SK-MEL-5 (cell line): Measurements from ENCODE around the gene FEN1. TPM values are rescaled to one million over a fixed set of nuclear protein-coding genes. Genes with fewer than 3 reads are reported as not detected.

Experiments used
- DNase-seq: peaks from one replicate; pipeline ENCODE4 v3.0.0-alpha.2; 2016; ENCODE audit warnings: low read depth, low spot score
- in situ Hi-C: cut with HindIII; loops from 2 replicates; pipeline ENCODE4 v1.10.0; 2016; ENCODE audit warnings: low sequenced_read_pairs, high pct_unique_total_duplicates, low pct_unique_long_range_greater_than_20kb
- total RNA-seq: library from RNA; depleted of rRNA; stranded (reverse); fragments of >200 nt; shearing (Covaris generic); gene quantifications from 2 replicates; pipeline ENCODE4 v1.2.3, GENCODE V29; 2014

Gene FEN1
- total RNA-seq, 1 experiment from 2014 or later = 65.8 TPM

DNA sequence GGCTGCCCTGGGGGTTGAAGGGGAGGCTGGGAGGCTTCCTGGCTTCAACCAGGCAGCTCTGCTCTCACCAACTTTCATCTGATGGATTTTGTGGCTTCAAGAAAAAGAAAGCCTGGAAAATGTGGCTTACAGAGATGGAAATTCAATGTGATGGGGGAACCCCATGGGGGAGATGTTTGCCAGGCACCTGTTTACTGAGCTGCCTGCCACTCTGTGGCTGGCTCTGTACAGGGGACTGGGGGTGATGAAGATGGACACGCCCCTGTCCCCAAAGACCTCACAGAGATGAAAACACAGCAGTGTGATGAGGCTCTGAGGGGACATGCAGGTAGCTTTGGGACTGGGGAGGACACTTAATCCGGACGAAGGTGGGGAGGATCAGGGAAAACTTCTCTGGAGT lies 10.4 kb upstream of the FEN1 start:
- DNase-seq = no peak
- in situ Hi-C loops = no loop called here

DNA sequence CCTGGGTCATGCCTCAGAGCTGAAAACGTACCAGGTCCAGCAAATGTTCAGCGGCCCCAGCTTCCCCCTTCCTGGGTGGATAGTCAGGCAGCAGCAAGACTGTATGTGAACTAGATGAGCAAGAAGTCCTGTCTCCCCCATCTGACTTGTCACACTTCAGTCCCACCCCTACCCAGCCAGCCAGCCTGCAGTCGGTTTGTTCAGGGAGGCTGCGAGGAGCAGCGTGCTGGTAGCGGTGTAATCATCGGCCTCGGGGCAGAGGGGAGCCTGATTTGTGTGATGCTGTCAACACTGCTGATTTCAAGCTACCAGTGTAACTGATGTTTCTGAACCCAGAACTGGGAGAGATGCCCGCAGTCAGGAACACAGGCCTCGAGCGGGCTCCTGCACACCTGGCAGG lies 9.9 kb upstream of the FEN1 start:
- in situ Hi-C loops = no loop called here
- no peak for DNase-seq

DNA sequence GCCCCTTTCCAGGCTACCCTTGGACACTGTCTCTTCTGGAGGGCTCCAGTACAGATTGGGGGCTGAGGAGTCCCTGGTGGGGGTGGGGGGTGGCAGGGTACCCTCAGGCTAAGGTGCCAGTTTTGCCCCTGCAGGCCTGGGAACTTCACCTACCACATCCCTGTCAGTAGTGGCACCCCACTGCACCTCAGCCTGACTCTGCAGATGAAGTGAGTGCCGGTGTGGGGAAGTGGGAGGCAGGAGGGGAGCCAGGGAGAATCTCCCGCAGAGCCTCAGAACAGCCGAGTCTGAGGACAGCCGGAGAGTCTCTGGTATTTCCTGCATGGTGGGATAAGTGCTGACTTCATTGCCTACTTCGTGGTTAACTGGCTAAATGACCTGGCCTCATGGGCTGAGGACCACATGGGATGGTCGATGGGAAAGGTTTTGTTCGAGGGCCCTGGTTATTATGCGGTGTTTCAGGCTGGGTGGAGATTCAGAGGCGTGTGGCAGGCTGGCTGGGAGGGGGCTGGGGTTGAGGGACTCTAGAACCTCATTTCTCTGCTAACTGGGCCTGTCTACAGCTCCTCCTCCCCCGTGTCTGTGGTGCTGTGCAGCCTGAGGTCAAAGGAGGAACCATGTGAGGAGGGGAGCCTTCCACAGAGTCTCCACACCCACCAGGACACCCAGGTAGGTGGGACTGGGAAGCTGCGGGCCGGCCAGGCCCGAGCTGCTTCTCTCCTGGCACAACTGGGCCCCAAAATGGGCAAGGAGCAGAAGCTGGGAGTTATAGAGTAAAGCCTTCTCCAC lies 8.8 kb upstream of the FEN1 start:
- no peak for DNase-seq
- in situ Hi-C loops = no loop called here

DNA sequence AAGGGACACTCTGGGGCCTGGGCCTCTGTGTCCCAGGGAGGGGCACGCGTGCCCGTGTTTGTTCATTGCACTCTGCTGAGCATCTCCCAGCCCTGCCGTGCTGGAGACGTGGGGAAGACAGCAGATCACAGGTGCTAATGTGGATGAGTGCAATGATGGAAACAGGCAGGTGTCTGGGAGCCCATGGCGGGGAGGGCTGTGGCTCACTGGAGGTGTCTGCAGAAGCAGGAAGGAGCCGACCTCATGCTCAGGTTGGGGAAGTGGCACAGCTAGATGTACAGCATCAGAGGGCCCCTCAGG lies 8.3 kb upstream of the FEN1 start:
- no peak for DNase-seq
- in situ Hi-C loops = no loop called here

DNA sequence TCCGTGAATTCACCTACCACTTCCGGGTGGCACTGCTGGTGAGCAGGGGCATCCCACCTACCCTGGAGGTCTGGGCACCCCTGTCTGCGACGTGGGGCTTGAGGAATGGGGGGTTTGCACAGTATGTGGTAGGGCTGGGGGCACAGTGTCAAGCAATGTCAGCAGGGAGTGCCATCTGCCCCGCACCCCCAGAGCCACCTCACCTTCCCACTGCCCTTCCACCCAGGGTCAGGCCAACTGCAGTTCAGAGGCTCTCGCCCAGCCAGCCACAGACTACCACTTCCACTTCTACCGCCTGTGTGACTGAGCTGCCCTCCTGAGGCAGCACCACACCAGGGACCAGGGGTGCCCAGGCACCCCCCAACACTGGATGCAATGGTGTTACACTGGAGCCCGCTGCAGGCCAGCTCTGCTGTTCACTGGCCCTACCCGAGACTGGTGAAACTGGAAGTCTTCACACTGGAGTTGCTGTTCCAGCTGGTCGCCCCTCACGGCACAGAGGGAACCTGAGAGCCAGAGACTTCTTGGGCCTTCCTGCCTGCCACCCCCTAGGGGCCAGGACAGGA lies 6.8 kb upstream of the FEN1 start:
- in situ Hi-C loops = no loop called here
- DNase-seq = no peak

DNA sequence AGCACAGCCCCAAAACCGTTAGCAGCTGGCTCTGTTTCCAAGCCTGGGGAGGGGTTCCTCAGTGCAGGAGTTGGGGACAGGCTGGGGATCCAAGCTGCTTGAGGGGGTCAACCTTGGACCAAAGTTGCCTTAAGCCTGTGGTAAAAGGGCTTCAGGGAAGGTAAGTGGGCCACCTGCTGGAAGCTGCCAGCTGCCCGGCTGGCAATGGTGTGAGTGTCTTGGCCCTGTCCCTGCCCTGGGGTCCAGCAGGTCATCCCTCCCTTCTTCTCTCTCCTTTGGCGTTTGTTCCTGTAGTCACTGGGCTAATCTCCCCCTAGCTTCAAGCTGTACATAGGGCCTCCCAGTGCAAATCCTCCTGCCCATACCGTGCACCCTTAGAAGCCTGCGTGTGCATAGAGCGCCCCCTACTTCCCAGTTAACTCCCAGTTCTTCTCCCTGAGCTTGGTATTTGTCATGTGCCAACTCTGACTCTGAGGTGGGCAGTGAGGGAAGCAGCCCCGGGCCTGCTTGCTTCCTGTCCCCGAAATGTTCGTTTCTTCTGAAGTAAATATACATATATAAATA lies 4.7 kb upstream of the FEN1 start:
- in situ Hi-C loops = no loop called here
- peak; percentile 81 for DNase-seq

DNA sequence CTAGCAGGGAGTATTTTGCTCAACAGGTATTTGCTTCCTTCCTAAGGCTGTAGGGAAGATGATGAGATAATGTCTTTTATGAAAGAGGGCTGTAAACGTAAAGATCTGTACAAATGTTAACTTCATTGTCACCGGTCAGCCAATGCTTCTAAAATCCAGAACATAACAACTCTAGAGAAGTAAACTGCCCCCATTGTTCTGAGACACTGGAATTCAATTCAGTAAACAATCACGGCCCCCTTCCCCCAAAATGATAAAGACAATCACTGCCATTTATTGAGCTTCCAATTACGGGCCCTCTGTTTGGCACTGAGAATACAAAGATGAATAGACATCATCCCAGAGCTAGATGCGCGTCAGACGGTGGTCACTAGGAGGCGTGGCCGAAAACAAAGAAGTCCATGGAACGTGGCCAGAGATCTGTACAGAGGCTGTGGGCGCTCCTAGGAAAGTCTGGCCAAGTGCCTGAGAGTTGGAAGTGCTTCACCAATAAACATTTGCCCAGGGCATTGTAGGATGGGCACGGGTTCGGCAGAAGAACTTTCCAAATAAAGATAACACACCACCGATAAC lies 888 bp upstream of the FEN1 start:
- peak; percentile 98 for DNase-seq
- in situ Hi-C loops = no loop called here

DNA sequence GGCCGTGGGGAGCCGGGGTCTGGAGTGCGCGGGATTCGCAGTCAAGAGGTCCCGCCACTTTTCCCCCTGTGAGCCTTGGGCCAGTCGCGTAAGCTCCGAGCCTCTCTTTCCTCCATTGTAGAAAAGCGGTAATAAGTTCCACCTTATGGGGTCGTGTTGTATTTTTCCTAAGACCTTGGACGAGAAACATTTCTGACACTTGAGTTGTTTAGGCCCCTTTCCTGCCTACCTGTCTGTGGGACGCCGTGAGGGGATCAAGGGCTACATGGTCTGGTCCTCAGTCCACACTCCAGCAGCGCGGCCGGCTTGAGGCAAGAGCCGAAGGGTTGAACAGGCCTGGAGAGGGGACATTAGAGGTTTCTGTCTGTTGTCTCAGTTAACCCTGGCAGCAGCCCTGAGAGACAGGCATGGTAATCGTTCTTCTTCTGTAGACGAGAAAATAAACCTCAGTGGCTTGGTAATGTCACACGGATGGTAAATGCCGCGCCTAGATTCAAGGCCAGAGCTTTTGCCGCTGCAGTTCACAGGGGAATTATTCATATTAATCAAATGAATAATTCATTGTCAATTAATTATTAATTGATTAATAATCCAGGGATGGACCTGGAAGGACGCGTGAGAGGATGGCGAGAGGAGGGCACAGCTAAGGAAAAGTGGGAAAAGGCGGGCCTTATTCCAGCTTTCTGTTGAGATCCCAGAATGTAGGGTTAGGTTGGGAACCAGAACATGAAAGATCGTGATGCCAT lies 545 bp downstream of the FEN1 start:
- no peak for DNase-seq
- in situ Hi-C loops = no loop called here

DNA sequence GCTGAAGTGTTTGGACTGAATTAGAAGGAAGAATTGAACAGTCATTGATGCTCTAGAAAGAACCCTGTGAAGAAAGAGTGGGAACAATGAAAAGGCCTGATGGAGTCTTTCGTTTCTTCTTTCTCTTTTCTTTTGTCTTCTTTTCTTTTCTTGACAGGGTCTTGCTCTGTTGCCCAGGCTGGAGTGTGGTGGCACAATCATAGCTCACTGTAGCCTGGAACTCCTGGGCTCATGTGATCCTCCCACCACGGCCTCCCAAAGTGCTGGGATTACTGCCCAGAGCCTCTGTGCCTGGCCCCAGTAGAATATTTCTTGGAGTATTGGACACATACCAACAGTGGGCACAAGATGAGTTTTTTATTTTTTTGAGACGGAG lies 1.1 kb downstream of the FEN1 start:
- in situ Hi-C loops = no loop called here
- DNase-seq = no peak

DNA sequence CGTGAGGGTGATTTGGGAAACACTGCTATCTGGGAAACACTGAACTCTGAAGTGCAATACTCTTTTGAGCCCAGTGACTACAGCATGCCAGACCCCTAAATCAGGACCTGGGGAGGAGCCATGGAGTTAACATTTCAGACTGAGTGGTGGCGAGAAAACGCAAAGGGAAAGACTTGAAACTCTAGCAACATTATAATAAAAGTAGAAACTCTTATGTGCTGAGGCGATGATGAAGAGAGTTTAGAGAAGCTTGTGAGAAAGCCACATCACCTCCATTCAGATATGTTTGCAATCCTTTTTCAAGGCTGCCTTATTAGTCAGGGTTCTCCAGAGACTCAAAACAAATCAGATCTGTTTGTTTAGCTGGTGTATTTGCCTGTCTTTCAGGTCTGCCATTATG lies 1.9 kb downstream of the FEN1 start:
- in situ Hi-C loops = no loop called here
- DNase-seq = no peak

DNA sequence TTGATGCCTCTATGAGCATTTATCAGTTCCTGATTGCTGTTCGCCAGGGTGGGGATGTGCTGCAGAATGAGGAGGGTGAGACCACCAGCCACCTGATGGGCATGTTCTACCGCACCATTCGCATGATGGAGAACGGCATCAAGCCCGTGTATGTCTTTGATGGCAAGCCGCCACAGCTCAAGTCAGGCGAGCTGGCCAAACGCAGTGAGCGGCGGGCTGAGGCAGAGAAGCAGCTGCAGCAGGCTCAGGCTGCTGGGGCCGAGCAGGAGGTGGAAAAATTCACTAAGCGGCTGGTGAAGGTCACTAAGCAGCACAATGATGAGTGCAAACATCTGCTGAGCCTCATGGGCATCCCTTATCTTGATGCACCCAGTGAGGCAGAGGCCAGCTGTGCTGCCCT lies 2.7 kb downstream of the FEN1 start:
- no peak for DNase-seq
- in situ Hi-C loops = no loop called here

DNA sequence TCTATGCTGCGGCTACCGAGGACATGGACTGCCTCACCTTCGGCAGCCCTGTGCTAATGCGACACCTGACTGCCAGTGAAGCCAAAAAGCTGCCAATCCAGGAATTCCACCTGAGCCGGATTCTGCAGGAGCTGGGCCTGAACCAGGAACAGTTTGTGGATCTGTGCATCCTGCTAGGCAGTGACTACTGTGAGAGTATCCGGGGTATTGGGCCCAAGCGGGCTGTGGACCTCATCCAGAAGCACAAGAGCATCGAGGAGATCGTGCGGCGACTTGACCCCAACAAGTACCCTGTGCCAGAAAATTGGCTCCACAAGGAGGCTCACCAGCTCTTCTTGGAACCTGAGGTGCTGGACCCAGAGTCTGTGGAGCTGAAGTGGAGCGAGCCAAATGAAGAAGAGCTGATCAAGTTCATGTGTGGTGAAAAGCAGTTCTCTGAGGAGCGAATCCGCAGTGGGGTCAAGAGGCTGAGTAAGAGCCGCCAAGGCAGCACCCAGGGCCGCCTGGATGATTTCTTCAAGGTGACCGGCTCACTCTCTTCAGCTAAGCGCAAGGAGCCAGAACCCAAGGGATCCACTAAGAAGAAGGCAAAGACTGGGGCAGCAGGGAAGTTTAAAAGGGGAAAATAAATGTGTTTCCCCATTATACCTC lies 3.3 kb downstream of the FEN1 start:
- in situ Hi-C loops = no loop called here
- DNase-seq = no peak

DNA sequence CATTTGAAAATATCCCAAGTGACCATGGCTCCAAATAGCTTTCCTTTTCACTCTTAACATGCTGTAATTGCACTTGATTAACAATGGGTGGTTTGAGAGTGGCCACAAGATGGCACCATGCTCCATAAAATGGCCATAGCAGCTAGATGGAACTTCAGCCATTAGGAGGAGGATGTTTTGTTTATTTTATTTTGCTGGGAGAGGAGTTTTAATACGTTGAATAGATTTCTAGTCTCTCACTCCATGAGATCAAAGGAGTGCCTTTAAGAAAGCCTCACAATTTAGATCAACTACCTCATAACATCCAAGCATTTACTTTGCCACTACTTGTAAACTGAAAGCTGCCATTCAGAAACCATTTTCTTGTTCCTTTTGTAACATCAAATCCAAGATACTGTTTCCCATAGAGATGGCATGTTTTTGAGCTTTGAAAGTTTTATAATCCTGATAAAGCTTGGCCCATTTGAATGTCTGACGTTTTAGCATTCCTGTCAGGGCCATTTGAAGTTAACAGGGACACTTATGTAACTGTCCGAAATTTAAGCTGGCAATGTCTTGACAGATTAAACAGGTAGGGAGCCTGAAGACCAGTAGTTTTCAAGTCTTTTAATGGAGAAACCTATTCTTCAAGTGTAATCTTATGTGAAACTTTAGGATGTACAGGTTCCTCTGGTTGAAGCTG lies 4.7 kb downstream of the FEN1 start:
- in situ Hi-C loops = no loop called here
- DNase-seq = peak; percentile 77

DNA sequence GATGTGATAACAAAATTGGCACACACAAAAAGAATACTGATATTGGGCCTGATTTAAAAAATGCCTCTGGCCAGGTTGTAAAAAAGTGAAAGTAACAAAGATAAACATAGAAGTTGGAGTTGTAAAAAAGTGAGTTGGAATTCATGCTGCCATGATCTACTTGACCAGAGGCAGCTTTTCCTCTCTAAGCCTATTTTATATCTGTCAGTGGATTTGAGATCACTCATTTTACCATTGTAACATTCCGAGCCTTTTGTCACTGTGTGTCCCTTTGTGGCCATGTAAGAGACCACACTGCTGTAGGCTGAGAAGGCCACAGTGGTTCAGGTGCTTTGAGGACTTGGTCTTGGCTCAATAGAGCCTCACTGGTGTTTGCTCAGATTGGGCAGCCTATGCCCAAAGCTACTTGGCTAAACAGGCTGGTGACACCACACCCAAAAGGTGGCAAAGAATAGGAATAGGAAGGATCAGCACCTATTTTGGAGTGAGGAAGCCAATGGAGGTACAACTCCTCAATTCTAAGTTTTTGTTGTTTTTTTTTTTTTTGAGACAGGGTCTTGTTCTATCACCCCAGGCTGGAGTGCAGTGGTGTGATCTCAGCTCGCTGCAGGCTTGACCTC lies 7.1 kb downstream of the FEN1 start:
- in situ Hi-C loops = no loop called here
- DNase-seq = no peak

DNA sequence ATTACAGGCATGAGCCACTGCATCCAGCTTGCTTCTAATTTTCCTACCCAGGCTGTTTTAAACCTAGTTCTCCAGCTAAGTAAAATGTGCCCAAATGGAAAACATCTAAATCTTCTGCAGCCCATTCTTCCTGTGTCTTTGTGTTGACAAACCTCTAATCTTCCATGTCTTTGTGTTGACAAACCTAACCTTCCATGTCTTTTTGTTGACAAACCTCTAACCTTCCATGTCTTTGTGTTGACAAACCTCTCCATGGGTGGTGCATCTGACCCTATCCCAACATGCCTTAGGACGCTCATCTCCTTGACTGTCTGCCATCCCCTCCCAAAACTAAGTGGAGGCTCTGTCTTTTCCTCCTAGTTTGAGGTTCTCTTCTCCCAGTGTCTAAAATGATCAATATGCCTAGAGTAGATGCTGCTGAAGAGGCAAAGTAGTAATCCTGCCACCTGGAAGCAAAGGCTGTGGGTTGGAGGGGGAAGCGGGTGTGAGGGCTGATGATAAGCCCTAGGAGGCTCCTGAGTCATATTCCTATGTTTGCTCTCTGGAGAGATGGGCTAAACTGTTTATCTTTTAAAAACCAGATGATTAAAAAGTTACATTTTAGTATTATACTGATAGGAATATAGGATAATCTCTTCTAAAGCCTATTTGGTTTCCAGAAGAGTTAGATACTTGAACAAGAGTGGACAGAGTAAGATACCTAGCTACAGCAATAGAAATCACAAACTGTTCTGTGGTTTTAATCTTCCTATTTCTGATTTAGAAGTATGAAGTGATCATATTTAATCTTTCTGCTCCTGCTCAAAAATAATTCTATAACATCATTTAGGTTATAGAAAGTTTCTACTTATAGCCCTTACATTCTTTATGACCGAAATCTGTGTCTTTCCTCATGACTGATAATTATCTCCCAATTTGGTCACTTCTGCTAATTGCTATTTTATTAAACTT lies 7.9 kb downstream of the FEN1 start:
- DNase-seq = no peak
- in situ Hi-C loops = no loop called here

DNA sequence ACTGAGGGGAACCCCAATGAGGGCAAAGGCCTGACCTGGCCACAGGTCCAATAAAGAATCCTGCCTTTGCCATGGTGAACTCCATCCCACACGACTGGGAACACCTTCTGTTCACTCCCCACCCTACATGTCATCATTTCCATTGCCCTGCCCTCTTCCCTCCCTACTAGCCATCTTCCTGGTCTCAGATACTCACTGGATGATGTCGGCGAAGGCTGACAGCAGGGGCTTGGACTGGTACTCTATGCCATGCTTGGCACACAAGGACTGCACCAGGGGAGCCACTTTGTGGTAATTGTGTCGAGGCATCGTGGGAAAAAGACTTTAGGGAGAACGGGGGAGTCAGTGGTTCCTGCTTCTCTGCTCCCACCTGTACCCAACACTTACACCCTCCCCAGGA lies 9.9 kb downstream of the FEN1 start:
- in situ Hi-C loops = no loop called here
- no peak for DNase-seq
